HepG2 (cell line): ENCODE measurements around the gene TNFRSF21. TPM values are rescaled to one million over a fixed set of nuclear protein-coding genes. Genes with fewer than 3 reads are reported as not detected.
A peak's percentile ranks its signal among the peaks of the same experiment; 100 is the strongest.

ENCODE experiments used
- ATAC-seq: fragments of 200-7000 bp; cut with Tn5 transposase; 3 replicates; pipeline ENCODE4 v1.9.1; 2020; ENCODE audit warnings: mild to moderate bottlenecking, moderate library complexity
- BruUV-seq: library from RNA; stranded (reverse); fragments of 400-500 nt; replicated peaks from 2 replicates; lab custom pipeline; 2021; lab: Mats Ljungman, UMichigan
- CTCF ChIA-PET: fragments of 300-600 bp; formaldehyde crosslinking; extraction: SDS; loops from one replicate; lab custom pipeline; 2021; ENCODE audit warnings: low total read pairs, inconsistent platforms, low intra/inter-chr PET ratio; lab: Yijun Ruan, JAX
- POLR2A ChIA-PET: fragments of 350-600 bp; sonication (Branson Sonifier 250); formaldehyde crosslinking; loops from one replicate; lab custom pipeline; 2020; ENCODE audit warnings: antibody characterized with exemption, inconsistent platforms; lab: Yijun Ruan, JAX
- DNase-seq: peaks from one replicate; pipeline ENCODE4 v3.0.0-alpha.2; 2015; ENCODE audit warnings: low spot score
- FAIRE-seq: peaks from 3 replicates; lab custom pipeline; 2011; peaks lifted over from hg19 to GRCh38; lab: Jason Lieb, UNC
- H2AFZ ChIP-seq: one replicate; pipeline ENCODE4 v1.6.1; 2011; ENCODE audit warnings: low read length, inconsistent platforms
- H3K27ac ChIP-seq: fragments of 300-600 bp; 3 replicates; pipeline ENCODE4 v1.8.0; 2011; ENCODE audit warnings: mixed run types, mild to moderate bottlenecking, mixed read lengths, low read length, inconsistent platforms; ENCODE audit not compliant: insufficient read depth; ENCODE audit errors: extremely low read length
- H3K27me3 ChIP-seq, 2 experiments: fragments of 200-600 bp in 1 of 2; 2 replicates in 1 of 2; 3 replicates in 1 of 2; pipeline versions ENCODE4 v1.6.0 to v1.8.0; 2011; ENCODE audit warnings: low read length in 2 of 2, mild to moderate bottlenecking in 2 of 2, moderate library complexity in 2 of 2, inconsistent platforms in 1 of 2; ENCODE audit not compliant: insufficient read depth in 2 of 2, control insufficient read depth in 1 of 2
- H3K36me3 ChIP-seq, 2 experiments: fragments of 200-600 bp in 1 of 2; replicated peaks in 1 of 2; 2 replicates in 1 of 2; 3 replicates in 1 of 2; pipeline versions ENCODE4 v1.5.1 to v1.8.0; 2011; ENCODE audit warnings: low read length in 2 of 2, inconsistent platforms in 1 of 2; ENCODE audit not compliant: insufficient read depth in 2 of 2, control insufficient read depth in 1 of 2
- H3K4me1 ChIP-seq: 2 replicates; pipeline ENCODE4 v1.5.1; 2012; ENCODE audit warnings: low read length, inconsistent platforms; ENCODE audit not compliant: insufficient read depth
- H3K4me2 ChIP-seq: 2 replicates; pipeline ENCODE4 v1.6.0; 2011; ENCODE audit warnings: low read depth, low read length, inconsistent platforms
- H3K4me3 ChIP-seq, 3 experiments: fragments of 200-600 bp in 1 of 3; sonication (generic), shearing (Covaris generic) in 1 of 3; replicated peaks in 1 of 3; 2 replicates each; pipeline ENCODE4 v1.5.1; 2011 to 2016; ENCODE audit warnings: low read length in 3 of 3, inconsistent platforms in 2 of 3, low read depth in 2 of 3, mild to moderate bottlenecking in 2 of 3, control low read depth in 1 of 3, mixed read lengths in 1 of 3; ENCODE audit not compliant: insufficient read depth in 1 of 3
- H3K79me2 ChIP-seq: one replicate; pipeline ENCODE4 v1.6.1; 2011; ENCODE audit warnings: low read length, inconsistent platforms; ENCODE audit not compliant: insufficient read depth
- H3K9ac ChIP-seq: 2 replicates; pipeline ENCODE4 v1.6.0; 2011; ENCODE audit warnings: mild to moderate bottlenecking, low read depth, low read length, inconsistent platforms; ENCODE audit not compliant: insufficient read depth
- H3K9me3 ChIP-seq: 2 replicates; pipeline ENCODE4 v1.5.1; 2012; ENCODE audit warnings: mild to moderate bottlenecking, low read length
- H4K20me1 ChIP-seq: 2 replicates; pipeline ENCODE4 v1.6.0; 2011; ENCODE audit warnings: inconsistent platforms, mild to moderate bottlenecking, low read length, moderate library complexity; ENCODE audit not compliant: insufficient read depth
- ARID5B ChIP-seq: IDR thresholded peaks from 2 replicates; pipeline ENCODE4 v1.4.0; 2020; ENCODE audit warnings: mild to moderate bottlenecking, missing genetic modification reagents
- CREB1 ChIP-seq, 2 experiments: fragments of 450-650 bp in 1 of 2; IDR thresholded peaks; 2 replicates each; pipeline ENCODE4 v1.6.1; 2016 to 2017; ENCODE audit warnings: control low read depth in 1 of 2, mild to moderate bottlenecking in 1 of 2, missing compliant biosample characterization in 1 of 2, missing genetic modification characterization in 1 of 2
- ISX ChIP-seq: sonication (generic); formaldehyde crosslinking; conservative IDR thresholded peaks from 2 replicates; pipeline ENCODE4 v1.5.0; 2020; ENCODE audit warnings: missing genetic modification reagents
- MTF1 ChIP-seq: sonication (generic); formaldehyde crosslinking; IDR thresholded peaks from 2 replicates; pipeline ENCODE4 v1.5.0; 2020; ENCODE audit warnings: missing genetic modification reagents
- SRSF1 ChIP-seq: fragments of 200-400 bp; formaldehyde crosslinking; optimal IDR thresholded peaks from 2 replicates; pipeline ENCODE3; 2017; ENCODE audit warnings: mild to moderate bottlenecking, low read depth, low read length, moderate library complexity
- SYNCRIP ChIP-seq: fragments of 200-400 bp; formaldehyde crosslinking; IDR thresholded peaks from 2 replicates; pipeline ENCODE4 v1.6.1; 2018; ENCODE audit warnings: mild to moderate bottlenecking, low read depth, low read length; ENCODE audit not compliant: insufficient read depth
- ZMYM3 ChIP-seq: sonication (generic); formaldehyde crosslinking; IDR thresholded peaks from 2 replicates; pipeline ENCODE4 v1.5.1; 2020; ENCODE audit warnings: mild to moderate bottlenecking, missing genetic modification reagents
- ZNF10 ChIP-seq: sonication (generic); formaldehyde crosslinking; IDR thresholded peaks from 2 replicates; pipeline ENCODE4 v1.4.0; 2020; ENCODE audit warnings: mild to moderate bottlenecking, low read depth, missing genetic modification reagents, borderline replicate concordance
- ZNF121 ChIP-seq: sonication (generic); formaldehyde crosslinking; IDR thresholded peaks from 2 replicates; pipeline ENCODE4 v1.5.0; 2020; ENCODE audit warnings: mild to moderate bottlenecking, missing genetic modification reagents
- ZNF432 ChIP-seq: sonication (generic); formaldehyde crosslinking; IDR thresholded peaks from 2 replicates; pipeline ENCODE4 v1.5.0; 2020; ENCODE audit warnings: missing genetic modification reagents, mild to moderate bottlenecking, borderline replicate concordance
- ZNF674 ChIP-seq: sonication (generic); formaldehyde crosslinking; IDR thresholded peaks from 2 replicates; pipeline ENCODE4 v1.5.0; 2020; ENCODE audit warnings: low read depth, mild to moderate bottlenecking, missing genetic modification reagents
- ZSCAN12 ChIP-seq: sonication (generic); formaldehyde crosslinking; IDR thresholded peaks from 2 replicates; pipeline ENCODE4 v1.9.0; 2021; ENCODE audit warnings: mild to moderate bottlenecking, missing genetic modification reagents
- WGBS: methylation state at CpG from one replicate; pipeline ENCODE4 v1.1.6; 2017; ENCODE audit warnings: low lambda C conversion rate; 5-methylcytosine and 5-hydroxymethylcytosine counted together
- in situ Hi-C: cut with HindIII; loops from 2 replicates; pipeline ENCODE4 v1.10.0; 2017; ENCODE audit warnings: low pct_unique_long_range_greater_than_20kb; ENCODE audit not compliant: extremely low pct_ligation_motif_present
- intact Hi-C: fragments of 100-400 bp; cut with micrococcal nuclease; formaldehyde crosslinking; loops from one replicate; pipeline ENCODE4 v1.10.0; 2022; ENCODE audit not compliant: unreplicated experiment
- polyA plus RNA-seq, 8 experiments: library from polyadenylated mRNA; depleted of rRNA in 3 of 8; stranded (reverse) in 7 of 8; unstranded in 1 of 8; fragments of >200 nt; fragmentation: Illumina TruSeq in 4 of 8; extraction: Trizol in 4 of 8; gene quantifications; 2 replicates each; pipeline versions ENCODE4 v1.2.1 to v1.2.3, GENCODE V29; 2011 to 2016; ENCODE audit warnings: low read depth in 4 of 8, missing spikeins in 1 of 8, mixed read lengths in 1 of 8; ENCODE audit not compliant: insufficient read depth in 1 of 8
- total RNA-seq, 5 experiments: library from RNA; depleted of rRNA; stranded (reverse); fragments of >200 nt; fragmentation: Illumina TruSeq; extraction: Trizol; gene quantifications; 2 replicates each; pipeline ENCODE4 v1.2.3, GENCODE V29; 2016; ENCODE audit warnings: low read depth in 1 of 5
- TF ChIP-seq, protein P1 (sequence below): sonication (generic); formaldehyde crosslinking; IDR thresholded peaks from 2 replicates; pipeline ENCODE4 v1.8.1; 2022; ENCODE audit warnings: low read depth, mild to moderate bottlenecking, missing genetic modification reagents

The TNFRSF21 gene
- total and polyA plus RNA-seq, 2 of the 13 experiments (the other 11 are each of a cell fraction or from before 2014, with no cell fraction given), result 24.8 to 46.3 TPM

DNA sequence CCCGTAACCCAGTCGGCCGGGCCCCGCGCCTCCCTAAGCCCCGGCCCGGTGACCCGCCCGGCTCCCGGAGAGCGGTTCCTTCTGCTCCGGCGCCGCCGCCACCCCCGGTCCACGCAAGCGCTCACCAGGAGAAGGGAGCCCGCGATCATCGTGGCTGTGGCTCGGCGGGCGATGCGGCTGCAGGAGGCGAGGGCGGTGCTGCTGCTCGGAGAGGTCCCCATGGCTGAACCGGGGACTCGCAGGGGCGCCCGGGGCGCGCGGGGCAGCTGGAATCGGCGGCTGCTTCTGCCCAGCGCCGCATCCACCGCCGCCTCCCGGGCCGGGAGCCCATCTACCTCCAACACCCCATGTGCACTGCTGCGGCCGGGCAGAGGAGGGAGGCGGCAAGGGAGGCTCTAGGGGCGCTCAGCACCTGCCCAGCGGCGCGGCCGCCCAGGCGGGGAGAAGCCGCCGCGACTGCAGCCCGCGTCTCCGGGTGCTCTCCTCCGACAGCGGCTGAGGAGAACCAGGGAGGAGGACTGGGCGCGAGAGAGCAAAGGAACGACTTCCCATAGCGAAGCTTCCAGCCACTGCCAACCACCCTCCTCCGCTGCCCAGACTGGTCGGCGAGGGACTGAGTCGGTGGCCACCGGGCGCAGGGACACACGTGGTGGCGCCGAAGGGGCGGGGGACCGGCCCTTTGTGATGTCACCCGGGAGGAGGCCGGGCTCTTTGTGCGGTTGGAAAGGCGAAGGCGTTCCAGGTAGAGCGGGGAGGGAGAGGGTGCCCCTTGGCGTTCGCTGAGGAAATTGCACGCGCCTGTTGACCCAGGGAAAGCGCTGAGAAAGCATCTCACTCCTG lies at the start of gene TNFRSF21 (continued):
- peak; percentile 77; the same call in 1 of the 2 replicates for TF ChIP-seq ZMYM3
- TF ChIP-seq ZSCAN12 (CRISPR knock-in tag), result no peak
- no peak for TF ChIP-seq ZNF432
- TF ChIP-seq ZNF674 (CRISPR knock-in tag), result no peak
- no peak for TF ChIP-seq SYNCRIP
- TF ChIP-seq, protein P1, sequence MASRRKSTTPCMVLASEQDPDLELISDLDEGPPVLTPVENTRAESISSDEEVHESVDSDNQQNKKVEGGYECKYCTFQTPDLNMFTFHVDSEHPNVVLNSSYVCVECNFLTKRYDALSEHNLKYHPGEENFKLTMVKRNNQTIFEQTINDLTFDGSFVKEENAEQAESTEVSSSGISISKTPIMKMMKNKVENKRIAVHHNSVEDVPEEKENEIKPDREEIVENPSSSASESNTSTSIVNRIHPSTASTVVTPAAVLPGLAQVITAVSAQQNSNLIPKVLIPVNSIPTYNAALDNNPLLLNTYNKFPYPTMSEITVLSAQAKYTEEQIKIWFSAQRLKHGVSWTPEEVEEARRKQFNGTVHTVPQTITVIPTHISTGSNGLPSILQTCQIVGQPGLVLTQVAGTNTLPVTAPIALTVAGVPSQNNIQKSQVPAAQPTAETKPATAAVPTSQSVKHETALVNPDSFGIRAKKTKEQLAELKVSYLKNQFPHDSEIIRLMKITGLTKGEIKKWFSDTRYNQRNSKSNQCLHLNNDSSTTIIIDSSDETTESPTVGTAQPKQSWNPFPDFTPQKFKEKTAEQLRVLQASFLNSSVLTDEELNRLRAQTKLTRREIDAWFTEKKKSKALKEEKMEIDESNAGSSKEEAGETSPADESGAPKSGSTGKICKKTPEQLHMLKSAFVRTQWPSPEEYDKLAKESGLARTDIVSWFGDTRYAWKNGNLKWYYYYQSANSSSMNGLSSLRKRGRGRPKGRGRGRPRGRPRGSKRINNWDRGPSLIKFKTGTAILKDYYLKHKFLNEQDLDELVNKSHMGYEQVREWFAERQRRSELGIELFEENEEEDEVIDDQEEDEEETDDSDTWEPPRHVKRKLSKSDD (CRISPR knock-in tag), result peak; percentile 91
- peak; percentile 27; the same call in 1 of the 2 replicates for TF ChIP-seq ZNF121
- TF ChIP-seq MTF1 (CRISPR knock-in tag), result no peak

DNA sequence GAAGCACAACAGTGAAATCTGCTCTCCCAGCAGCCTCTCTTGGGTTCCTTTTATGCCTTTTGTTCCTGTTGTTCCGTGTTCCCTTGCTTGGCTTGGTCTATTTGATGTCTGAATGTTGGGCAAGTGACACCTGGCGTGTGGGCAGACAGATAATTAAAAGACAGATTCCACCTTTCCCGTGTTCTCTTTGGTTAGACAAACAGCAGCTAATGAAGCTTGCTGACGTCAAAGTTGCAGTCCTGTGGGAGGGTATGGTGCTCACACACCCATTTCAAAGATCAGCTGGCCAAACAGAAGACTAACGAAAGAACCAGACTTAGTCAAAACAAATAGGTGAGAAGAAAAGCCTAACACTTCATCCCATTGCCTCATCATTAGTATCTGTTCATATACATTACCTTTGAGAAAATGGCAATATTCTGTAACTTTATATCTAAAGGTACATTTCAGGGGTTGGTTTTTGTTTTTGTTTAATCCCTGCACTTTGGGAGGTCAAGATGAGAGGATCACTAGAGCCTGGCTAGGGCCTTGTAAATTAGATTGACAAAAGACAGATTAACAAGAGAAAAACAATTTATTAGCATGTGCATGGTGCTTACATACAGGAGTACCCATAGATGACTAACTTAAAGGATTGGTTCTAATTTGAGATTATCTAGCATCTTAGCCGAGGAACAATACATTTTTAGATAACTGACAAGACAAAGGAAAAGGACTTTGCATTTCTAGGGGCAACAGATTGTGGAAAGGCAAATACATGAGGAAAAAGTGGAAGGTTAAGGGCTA lies 48.9 kb upstream of the TNFRSF21 start:
- Histone ChIP-seq H3K27me3 (peaks cover 0 to 9% of the 10 kb centered on the region in 2 experiments; a peak in 2 of 5 replicates), H2AFZ (peak overlapping the region; percentile 3), H3K79me2 (no peaks in the 10 kb centered on the region), H3K27ac (no peak overlapping the region), H3K9ac (no peak overlapping the region), H3K9me3 (no peaks in the 10 kb centered on the region), H4K20me1 (no peaks in the 10 kb centered on the region), H3K36me3 (no peaks in the 10 kb centered on the region), H3K4me3 (no peak overlapping the region), H3K4me2 (no peak overlapping the region), H3K4me1 (peaks cover 20% of the 10 kb centered on the region)
- ChIA-PET POLR2A (no interaction called here), CTCF (no interaction called here)
- no peak for DNase-seq
- no TSS peak for BruUV-seq
- TF ChIP-seq SRSF1, result no peak
- TF ChIP-seq CREB1 (IDR thresholded peaks at IDR 0.05), result no peak
- TF ChIP-seq CREB1 (CRISPR knock-in tag; IDR thresholded peaks at IDR 0.05), result 0 out of 2 replicates have a peak, but pooled peaks have one; percentile 14
- no peak for TF ChIP-seq ISX
- no peak for TF ChIP-seq ARID5B (CRISPR knock-in tag)
- TF ChIP-seq ZNF10 (CRISPR knock-in tag), result no peak
- intact Hi-C loops (no loop called here), in situ Hi-C loops (no loop called here)
- no peak for ATAC-seq
- 14% methylated on average over 6 of the region's 6 CpGs for WGBS
- FAIRE-seq, result no peak
